ENCODE results near the gene ZC3H12D.

The ZC3H12D gene

GRCh38 chr6:149459761-149460160 is 25.1 kb downstream of the ZC3H12D start:
- peaks cover 26% of the 10 kb centered on the region for H3K4me1 Mint-ChIP-seq
- H3K9me3 Mint-ChIP-seq, result no peaks in the 10 kb centered on the region
- no peak for DNase-seq
- TF ChIP-seq, protein P1, sequence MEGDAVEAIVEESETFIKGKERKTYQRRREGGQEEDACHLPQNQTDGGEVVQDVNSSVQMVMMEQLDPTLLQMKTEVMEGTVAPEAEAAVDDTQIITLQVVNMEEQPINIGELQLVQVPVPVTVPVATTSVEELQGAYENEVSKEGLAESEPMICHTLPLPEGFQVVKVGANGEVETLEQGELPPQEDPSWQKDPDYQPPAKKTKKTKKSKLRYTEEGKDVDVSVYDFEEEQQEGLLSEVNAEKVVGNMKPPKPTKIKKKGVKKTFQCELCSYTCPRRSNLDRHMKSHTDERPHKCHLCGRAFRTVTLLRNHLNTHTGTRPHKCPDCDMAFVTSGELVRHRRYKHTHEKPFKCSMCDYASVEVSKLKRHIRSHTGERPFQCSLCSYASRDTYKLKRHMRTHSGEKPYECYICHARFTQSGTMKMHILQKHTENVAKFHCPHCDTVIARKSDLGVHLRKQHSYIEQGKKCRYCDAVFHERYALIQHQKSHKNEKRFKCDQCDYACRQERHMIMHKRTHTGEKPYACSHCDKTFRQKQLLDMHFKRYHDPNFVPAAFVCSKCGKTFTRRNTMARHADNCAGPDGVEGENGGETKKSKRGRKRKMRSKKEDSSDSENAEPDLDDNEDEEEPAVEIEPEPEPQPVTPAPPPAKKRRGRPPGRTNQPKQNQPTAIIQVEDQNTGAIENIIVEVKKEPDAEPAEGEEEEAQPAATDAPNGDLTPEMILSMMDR (IDR thresholded peaks at IDR 0.05), result no peak
- H3K36me3 Mint-ChIP-seq (ENCODE audit: low read depth), result no peaks in the 10 kb centered on the region
- no peak overlapping the region for H3K27ac Mint-ChIP-seq
- H3K4me3 Mint-ChIP-seq, result no peak overlapping the region
- H3K27me3 Mint-ChIP-seq (ENCODE audit: low read depth, poor library complexity), result peaks cover 29% of the 10 kb centered on the region

DNA sequence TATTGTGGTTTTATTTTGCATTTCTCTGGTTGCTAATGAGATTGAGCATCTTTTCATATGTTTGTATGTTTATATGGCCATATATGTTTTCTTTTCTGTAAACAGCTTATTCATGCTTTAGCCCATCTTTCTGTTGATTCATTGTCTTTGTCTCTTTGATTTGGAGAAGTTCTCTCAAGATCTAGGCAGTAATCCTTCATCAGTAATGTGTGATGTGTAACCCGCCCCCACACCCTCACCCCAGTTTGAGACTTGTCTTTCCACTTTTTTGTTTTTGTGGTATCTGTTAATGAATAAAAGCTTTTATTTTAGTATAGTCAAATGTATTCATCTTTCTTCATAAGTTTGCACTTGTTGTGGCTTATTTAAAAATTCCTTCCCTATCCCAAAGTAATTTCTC is 26.0 kb downstream of the ZC3H12D start:
- Mint-ChIP-seq H3K36me3 (ENCODE audit: low read depth) (no peaks in the 10 kb centered on the region), H3K27me3 (ENCODE audit: low read depth, poor library complexity) (peaks cover 24% of the 10 kb centered on the region), H3K4me1 (peaks cover 21% of the 10 kb centered on the region), H3K9me3 (no peaks in the 10 kb centered on the region), H3K4me3 (no peak overlapping the region), H3K27ac (no peak overlapping the region)
- TF ChIP-seq, protein P1 (IDR thresholded peaks at IDR 0.05), result no peak
- no peak for DNase-seq

GRCh38 chr6:149458196-149458595 is 26.6 kb downstream of the ZC3H12D start:
- DNase-seq, result no peak
- no peaks in the 10 kb centered on the region for H3K36me3 Mint-ChIP-seq (ENCODE audit: low read depth)
- H3K4me3 Mint-ChIP-seq, result no peak overlapping the region
- H3K9me3 Mint-ChIP-seq, result no peaks in the 10 kb centered on the region
- H3K27ac Mint-ChIP-seq, result no peak overlapping the region
- peaks cover 24% of the 10 kb centered on the region for H3K27me3 Mint-ChIP-seq (ENCODE audit: low read depth, poor library complexity)
- TF ChIP-seq, protein P1 (IDR thresholded peaks at IDR 0.05), result no peak
- H3K4me1 Mint-ChIP-seq, result peaks cover 18% of the 10 kb centered on the region

- H3K27ac Mint-ChIP-seq, result no peak overlapping the region
- H3K9me3 Mint-ChIP-seq, result no peaks in the 10 kb centered on the region
- H3K36me3 Mint-ChIP-seq (ENCODE audit: low read depth), result no peaks in the 10 kb centered on the region
- H3K27me3 Mint-ChIP-seq (ENCODE audit: low read depth, poor library complexity), result peaks cover 24% of the 10 kb centered on the region
- H3K4me3 Mint-ChIP-seq, result no peak overlapping the region
- DNase-seq, result no peak
- peaks cover 14% of the 10 kb centered on the region for H3K4me1 Mint-ChIP-seq
- TF ChIP-seq, protein P1 (IDR thresholded peaks at IDR 0.05), result no peak
Measured at GRCh38 chr6:149457316-149457884, 27.4 kb downstream of the ZC3H12D start.

DNA sequence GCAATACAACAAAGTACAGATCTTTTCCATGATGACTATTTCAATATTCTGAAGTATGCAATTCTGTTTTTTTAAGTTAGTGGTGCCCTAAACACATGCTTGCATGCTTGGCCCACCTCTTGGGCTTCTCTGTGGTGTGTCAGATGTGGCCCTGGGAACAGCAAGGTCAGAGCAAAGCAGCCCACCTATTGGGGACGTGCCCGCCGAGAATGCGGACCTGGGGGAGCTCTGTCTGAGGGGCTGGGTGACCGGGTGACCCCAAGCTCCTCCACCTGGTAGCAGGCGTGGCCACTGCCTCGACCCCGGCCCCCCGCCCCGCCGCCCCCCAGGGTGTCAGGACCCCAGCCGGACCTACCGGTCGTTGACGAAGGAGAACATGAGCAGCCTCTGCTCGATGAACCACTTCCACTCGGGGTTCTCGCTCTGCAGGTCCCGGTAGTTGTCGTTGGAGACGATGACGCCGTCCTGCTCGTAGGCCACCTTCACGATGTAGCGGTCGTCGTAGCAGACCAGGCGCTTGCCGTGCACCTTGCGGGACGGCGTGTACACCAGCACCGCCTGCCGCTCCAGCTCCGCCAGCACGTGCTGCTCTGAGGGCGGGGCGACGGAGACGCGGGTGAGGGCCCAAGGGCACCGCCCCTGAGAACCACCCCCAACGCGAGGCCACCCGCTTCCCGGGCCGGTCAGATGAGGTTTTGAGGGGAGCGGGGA is 28.3 kb downstream of the ZC3H12D start:
- no peak for DNase-seq
- no peaks in the 10 kb centered on the region for H3K9me3 Mint-ChIP-seq
- H3K27me3 Mint-ChIP-seq (ENCODE audit: low read depth, poor library complexity), result peaks cover 28% of the 10 kb centered on the region
- H3K4me1 Mint-ChIP-seq, result peaks cover 21% of the 10 kb centered on the region
- H3K27ac Mint-ChIP-seq, result no peak overlapping the region
- H3K36me3 Mint-ChIP-seq (ENCODE audit: low read depth), result no peaks in the 10 kb centered on the region
- no peak overlapping the region for H3K4me3 Mint-ChIP-seq
- TF ChIP-seq, protein P1 (IDR thresholded peaks at IDR 0.05), result no peak

All from nephron progenitor cell (in vitro differentiated cells).